ENCODE results near the gene STK10.

- TF ChIP-seq CTCF (IDR thresholded peaks at IDR 0.05) = no peak
- no peak for TF ChIP-seq POLR2A (IDR thresholded peaks at IDR 0.05)
These were observed 178.3 kb downstream of the STK10 start for GRCh38 chr5:172009536-172010270.
